Upper lobe of right lung (tissue), 1 donor: ENCODE measurements around the gene IQGAP2. TPM values are rescaled to one million over a fixed set of nuclear protein-coding genes. Genes with fewer than 3 reads are reported as not detected.

Experiments used
- ATAC-seq: fragments of 200-7000 bp; cut with Tn5 transposase; one replicate; pipeline ENCODE4 v1.9.1; 2020; ENCODE audit warnings: mild to moderate bottlenecking, moderate library complexity
- DNase-seq: peaks from one replicate; pipeline ENCODE4 v3.0.0-alpha.2; 2020
- H3K27ac ChIP-seq: fragments of 200-600 bp; one replicate; pipeline ENCODE4 v1.8.0; 2022
- H3K27me3 ChIP-seq: fragments of 200-600 bp; one replicate; pipeline ENCODE4 v1.8.0; 2022; ENCODE audit warnings: mild to moderate bottlenecking
- H3K36me3 ChIP-seq: fragments of 200-600 bp; one replicate; pipeline ENCODE4 v1.8.0; 2022
- H3K4me1 ChIP-seq: fragments of 200-600 bp; one replicate; pipeline ENCODE4 v1.8.0; 2022
- H3K4me3 ChIP-seq: fragments of 200-600 bp; one replicate; pipeline ENCODE4 v1.8.0; 2022; ENCODE audit warnings: mild to moderate bottlenecking
- H3K9me3 ChIP-seq: fragments of 200-600 bp; one replicate; pipeline ENCODE4 v1.8.0; 2022
- intact Hi-C: fragments of 100-400 bp; cut with DNase I; formaldehyde crosslinking; loops from one replicate; pipeline ENCODE4 v1.11.0; 2022
- total RNA-seq: library from RNA; stranded (reverse); fragmentation: NEBNext Ultra II Directional; extraction: Animal tissue kit (Norgen Biotek cat#: 25700); gene quantifications from one replicate; pipeline ENCODE4 v1.2.1, GENCODE V29; 2021
- TF ChIP-seq, protein P1 (sequence below): fragments of 200-600 bp; IDR thresholded peaks from one replicate; pipeline ENCODE4 v1.8.0; 2022; ENCODE audit warnings: antibody characterized with exemption
- donor health status: DM: no; HTN: yes; CAD: no; lungs with severe emphysema.

IQGAP2 gene
- total RNA-seq, 1 donor from 2014 or later = 31.0 TPM

GRCh38 chr5:76663573-76663972, 260.5 kb downstream of the IQGAP2 start:
- TF ChIP-seq, protein P1, sequence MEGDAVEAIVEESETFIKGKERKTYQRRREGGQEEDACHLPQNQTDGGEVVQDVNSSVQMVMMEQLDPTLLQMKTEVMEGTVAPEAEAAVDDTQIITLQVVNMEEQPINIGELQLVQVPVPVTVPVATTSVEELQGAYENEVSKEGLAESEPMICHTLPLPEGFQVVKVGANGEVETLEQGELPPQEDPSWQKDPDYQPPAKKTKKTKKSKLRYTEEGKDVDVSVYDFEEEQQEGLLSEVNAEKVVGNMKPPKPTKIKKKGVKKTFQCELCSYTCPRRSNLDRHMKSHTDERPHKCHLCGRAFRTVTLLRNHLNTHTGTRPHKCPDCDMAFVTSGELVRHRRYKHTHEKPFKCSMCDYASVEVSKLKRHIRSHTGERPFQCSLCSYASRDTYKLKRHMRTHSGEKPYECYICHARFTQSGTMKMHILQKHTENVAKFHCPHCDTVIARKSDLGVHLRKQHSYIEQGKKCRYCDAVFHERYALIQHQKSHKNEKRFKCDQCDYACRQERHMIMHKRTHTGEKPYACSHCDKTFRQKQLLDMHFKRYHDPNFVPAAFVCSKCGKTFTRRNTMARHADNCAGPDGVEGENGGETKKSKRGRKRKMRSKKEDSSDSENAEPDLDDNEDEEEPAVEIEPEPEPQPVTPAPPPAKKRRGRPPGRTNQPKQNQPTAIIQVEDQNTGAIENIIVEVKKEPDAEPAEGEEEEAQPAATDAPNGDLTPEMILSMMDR = no peak
- no peaks in the 10 kb centered on the region for H3K27me3 ChIP-seq
- intact Hi-C loops = no loop called here
- H3K9me3 ChIP-seq = no peaks in the 10 kb centered on the region
- H3K4me3 ChIP-seq = no peak overlapping the region
- H3K36me3 ChIP-seq = peaks cover 2% of the 10 kb centered on the region
- no peak for ATAC-seq
- no peaks in the 10 kb centered on the region for H3K4me1 ChIP-seq
- DNase-seq = no peak
- H3K27ac ChIP-seq = no peak overlapping the region

GRCh38 chr5:76664079-76664478, 261.0 kb downstream of the IQGAP2 start:
- Histone ChIP-seq H3K4me1 (no peaks in the 10 kb centered on the region), H3K27me3 (no peaks in the 10 kb centered on the region), H3K9me3 (no peaks in the 10 kb centered on the region), H3K36me3 (peaks cover 6% of the 10 kb centered on the region), H3K4me3 (no peak overlapping the region), H3K27ac (no peak overlapping the region)
- intact Hi-C loops = no loop called here
- TF ChIP-seq, protein P1 = no peak
- no peak for ATAC-seq
- no peak for DNase-seq

DNA sequence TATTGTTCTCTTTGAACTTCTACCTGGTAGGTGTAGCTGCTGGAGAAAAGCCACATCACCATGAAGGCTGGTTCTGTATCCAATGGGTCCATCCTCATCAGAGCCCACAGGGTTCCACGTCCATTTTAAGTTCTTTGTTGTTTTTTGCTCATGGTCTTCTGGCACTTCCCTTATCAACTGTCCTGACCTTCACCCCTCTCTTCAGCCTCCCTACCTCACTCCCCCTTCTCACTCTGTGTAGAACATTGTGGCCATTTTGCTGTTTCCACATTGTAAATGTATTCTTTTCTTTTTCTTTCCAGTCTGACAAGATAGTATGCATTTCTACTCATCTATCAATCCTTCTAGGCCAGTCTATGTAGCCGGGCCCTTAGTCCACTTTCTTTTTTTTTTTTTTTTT, 264.4 kb downstream of the IQGAP2 start:
- no peak for ATAC-seq
- intact Hi-C loops = no loop called here
- Histone ChIP-seq H3K36me3 (peaks cover 12% of the 10 kb centered on the region), H3K9me3 (no peaks in the 10 kb centered on the region), H3K27me3 (no peaks in the 10 kb centered on the region), H3K27ac (no peak overlapping the region), H3K4me3 (no peak overlapping the region), H3K4me1 (no peaks in the 10 kb centered on the region)
- no peak for DNase-seq
- TF ChIP-seq, protein P1 = no peak

DNA sequence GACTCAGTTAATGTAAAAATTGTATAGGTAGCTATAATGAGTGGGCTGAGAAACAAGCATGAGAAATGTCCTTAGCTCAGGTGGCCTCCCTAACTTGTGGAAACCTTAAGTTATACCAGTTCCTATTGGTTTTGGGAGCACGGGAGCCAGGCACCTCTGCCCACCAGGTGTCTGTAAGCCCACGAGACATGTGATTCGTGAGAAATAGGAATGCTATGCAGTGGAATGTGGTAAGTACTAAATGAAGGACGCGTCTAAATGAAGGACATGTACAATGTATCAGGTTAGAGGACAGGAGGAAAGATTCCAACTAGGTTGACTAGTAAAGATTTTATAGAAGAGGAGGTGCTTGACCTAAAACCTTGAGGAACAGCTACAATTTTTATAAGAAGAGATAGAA, 266.2 kb downstream of the IQGAP2 start:
- Histone ChIP-seq H3K27ac (no peak overlapping the region), H3K4me3 (no peak overlapping the region), H3K36me3 (peaks cover 18% of the 10 kb centered on the region), H3K4me1 (no peaks in the 10 kb centered on the region), H3K9me3 (no peaks in the 10 kb centered on the region), H3K27me3 (no peaks in the 10 kb centered on the region)
- no peak for ATAC-seq
- TF ChIP-seq, protein P1 = no peak
- no peak for DNase-seq
- intact Hi-C loops = no loop called here

- TF ChIP-seq, protein P1 = no peak
- Histone ChIP-seq H3K4me3 (no peak overlapping the region), H3K9me3 (no peaks in the 10 kb centered on the region), H3K36me3 (peaks cover 21% of the 10 kb centered on the region), H3K27me3 (no peaks in the 10 kb centered on the region), H3K4me1 (no peaks in the 10 kb centered on the region), H3K27ac (no peak overlapping the region)
- intact Hi-C loops = no loop called here
- no peak for ATAC-seq
- no peak for DNase-seq
Observed at GRCh38 chr5:76670508-76670907, 267.4 kb downstream of the IQGAP2 start.

DNA sequence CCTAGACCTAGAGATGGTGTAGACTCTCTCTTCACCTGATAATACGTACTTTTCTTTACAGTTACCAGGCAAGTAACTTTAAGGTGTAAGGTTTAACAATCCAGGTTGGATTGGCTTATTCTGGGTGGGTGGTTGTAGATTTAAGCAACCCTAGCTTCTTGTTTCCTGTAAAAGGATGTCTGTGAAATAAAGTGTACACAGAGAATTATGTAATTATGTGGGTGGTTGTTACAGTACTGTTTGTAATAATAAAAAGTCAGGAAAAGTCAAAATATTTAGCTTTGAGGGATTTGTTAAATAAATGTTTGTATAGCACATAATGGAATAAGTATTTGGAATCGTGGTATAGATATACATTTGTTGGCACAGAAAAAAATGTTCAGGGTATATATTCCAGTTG, 269.2 kb downstream of the IQGAP2 start:
- no peaks in the 10 kb centered on the region for H3K9me3 ChIP-seq
- ATAC-seq = no peak
- no peaks in the 10 kb centered on the region for H3K27me3 ChIP-seq
- no peak for DNase-seq
- no peak overlapping the region for H3K4me3 ChIP-seq
- H3K27ac ChIP-seq = no peak overlapping the region
- peaks cover 27% of the 10 kb centered on the region for H3K36me3 ChIP-seq
- intact Hi-C loops = no loop called here
- H3K4me1 ChIP-seq = no peaks in the 10 kb centered on the region
- TF ChIP-seq, protein P1 = no peak
